Measurements from ENCODE around the gene CABP4.
"Not testable (repeated sequence)": the region's sequence is repeated elsewhere in the genome, so short reads cannot be mapped to it uniquely, and the experiment has no call there.

The CABP4 gene

GRCh38 chr11:67419325-67420049, 35.7 kb upstream of the CABP4 start:
- peak in 1 of 2 experiments; percentile 41 for DNase-seq

- peak; percentile 58 to 65 for DNase-seq
Measured at GRCh38 chr11:67420147-67420645, 35.0 kb upstream of the CABP4 start.

GRCh38 chr11:67420646-67421429, 34.3 kb upstream of the CABP4 start:
- DNase-seq, result peak; percentile 99 to 100

- no peak for DNase-seq
Measured at GRCh38 chr11:67421430-67422031, 33.6 kb upstream of the CABP4 start.

GRCh38 chr11:67422891-67423290, 32.3 kb upstream of the CABP4 start:
- no peak for DNase-seq

GRCh38 chr11:67423466-67423865, 31.7 kb upstream of the CABP4 start:
- no peak for DNase-seq

- no peak for DNase-seq
Measured at GRCh38 chr11:67423891-67424613, 31.1 kb upstream of the CABP4 start.

- DNase-seq, result not testable (repeated sequence)
Measured at GRCh38 chr11:67427364-67427859, 27.7 kb upstream of the CABP4 start.

- DNase-seq, result peak; percentile 100
Measured at GRCh38 chr11:67428052-67429001, 26.8 kb upstream of the CABP4 start, which contains the start of gene RPS6KB2. Gene RPS6KB2, plus strand, starts transcription at chr11:67428494. Its CDS starts 52 bp downstream, at chr11:67428546.

GRCh38 chr11:67429038-67429668, 26.0 kb upstream of the CABP4 start:
- no peak for DNase-seq

GRCh38 chr11:67429722-67430121, 25.4 kb upstream of the CABP4 start:
- DNase-seq, result no peak

- no peak for DNase-seq
Measured at GRCh38 chr11:67431346-67432249, 23.6 kb upstream of the CABP4 start.

GRCh38 chr11:67432655-67433349, 22.4 kb upstream of the CABP4 start:
- peak in 1 of 2 experiments; percentile 25 for DNase-seq

- DNase-seq, result peak; percentile 47 to 54
Measured at GRCh38 chr11:67433536-67434394, 21.4 kb upstream of the CABP4 start.

- DNase-seq, result peak; percentile 63 to 68
Measured at GRCh38 chr11:67434395-67434881, 20.7 kb upstream of the CABP4 start.

- peak; percentile 60 to 66 for DNase-seq
Measured at GRCh38 chr11:67435031-67435726, 20.0 kb upstream of the CABP4 start.
